Activated CD4-positive, CD25-positive, alpha-beta regulatory T cell treated with anti-CD3 and anti-CD28 coated beads, Interleukin-2, amount 50 U/mL, for 72 hours (primary cell): ENCODE data around the gene PAM.
"Not testable (repeated sequence)": the region's sequence is repeated elsewhere in the genome, so short reads cannot be mapped to it uniquely, and the experiment has no call there.

ENCODE experiments used
- DNase-seq: peaks from one replicate; pipeline ENCODE4 v3.0.0; 2021

The PAM gene

DNA sequence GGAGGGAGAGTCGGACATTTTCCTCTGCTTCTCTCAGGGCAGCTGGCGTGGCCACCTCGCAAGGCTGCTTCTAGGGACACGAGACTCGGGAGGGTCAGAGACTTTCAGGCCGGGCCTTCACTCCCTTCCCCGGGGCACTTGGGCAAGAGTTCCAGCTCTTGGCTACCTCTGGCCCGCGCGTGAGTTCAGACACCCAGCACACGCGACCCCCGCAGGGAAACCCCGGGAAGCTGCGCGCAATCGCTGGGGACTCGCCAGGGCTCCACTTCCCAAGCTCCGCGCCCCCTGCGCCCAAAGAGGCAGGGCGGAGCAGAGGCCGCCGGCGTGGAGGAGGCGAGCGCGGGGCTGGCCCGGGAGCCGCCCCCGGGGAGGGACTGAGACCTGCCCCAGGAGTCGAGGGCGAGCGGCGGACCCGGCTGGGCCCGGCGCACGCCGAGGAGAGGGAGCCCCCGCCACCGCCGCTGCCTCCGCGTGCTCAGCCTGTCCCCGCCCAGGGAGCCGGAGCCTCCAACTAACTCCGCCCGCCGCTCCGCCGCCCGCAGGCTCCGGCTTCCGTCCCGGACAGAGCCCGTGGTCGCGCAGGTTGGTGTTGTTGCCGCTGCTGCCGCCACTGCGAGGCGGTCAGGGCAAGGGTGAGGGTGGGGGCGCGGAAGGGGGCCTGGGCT is at the start of gene PAM:
Gene PAM (plus strand): TSS at position 539 of the 665 bp plus-strand sequence. CDS start 110,891 bp downstream, outside the sequence.
- DNase-seq = peak; percentile 78

- no peak for DNase-seq
Measured at GRCh38 chr5:102711525-102712385, 43.4 kb upstream of the PAM start.

GRCh38 chr5:102713278-102713677 is 41.8 kb upstream of the PAM start:
- no peak for DNase-seq

DNA sequence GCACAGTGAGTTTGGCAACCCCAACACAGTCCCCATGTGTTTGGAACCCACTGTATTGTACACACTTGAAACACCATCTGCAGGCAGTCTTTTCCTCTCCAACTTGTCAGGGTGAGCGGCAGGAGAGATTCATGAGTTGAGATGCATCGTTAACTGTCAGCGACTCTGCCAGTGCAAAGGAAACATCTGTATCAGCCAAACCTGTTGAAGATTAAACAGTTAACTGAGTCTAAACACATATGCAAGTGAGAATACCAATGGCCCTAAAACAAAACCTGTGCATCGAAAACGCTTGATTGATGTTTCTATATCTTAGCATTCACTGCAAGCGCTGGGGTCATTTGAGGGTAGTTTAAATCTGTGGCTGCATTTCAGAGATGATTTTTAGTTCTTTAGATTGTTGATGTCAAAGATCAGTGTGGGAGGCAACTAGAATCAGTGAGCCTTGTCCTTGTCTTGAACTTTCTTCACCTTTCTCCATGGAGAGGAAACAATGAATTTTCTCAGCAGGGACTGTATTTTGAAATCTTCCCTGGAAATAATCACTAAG is 41.3 kb upstream of the PAM start:
- no peak for DNase-seq

GRCh38 chr5:102715082-102715807 is 39.9 kb upstream of the PAM start:
- DNase-seq = no peak

DNA sequence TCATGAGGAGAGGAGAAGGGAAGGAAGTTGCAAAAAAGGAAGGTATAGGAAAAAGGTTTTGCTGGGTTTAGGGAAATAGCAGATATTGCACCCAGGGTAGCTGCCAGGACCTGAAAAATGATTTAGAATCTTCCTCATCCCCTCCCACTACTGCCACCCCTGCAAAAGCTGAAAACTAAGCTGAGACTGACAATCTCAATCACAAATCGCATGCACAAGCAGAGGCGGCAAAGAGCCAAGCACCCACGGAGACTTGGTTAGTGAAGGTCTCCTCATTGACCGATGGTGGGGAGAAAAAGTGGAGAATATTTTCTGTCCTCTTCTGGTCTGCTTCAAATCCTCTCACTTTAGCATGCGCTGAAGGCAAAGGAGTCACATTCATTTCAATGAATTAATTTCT is 39.1 kb upstream of the PAM start:
- DNase-seq = no peak

GRCh38 chr5:102718819-102719218 is 36.3 kb upstream of the PAM start:
- DNase-seq = no peak

GRCh38 chr5:102719886-102720285 is 35.2 kb upstream of the PAM start:
- no peak for DNase-seq

GRCh38 chr5:102720969-102721368 is 34.1 kb upstream of the PAM start:
- no peak for DNase-seq

- no peak for DNase-seq
Measured at GRCh38 chr5:102722931-102723330, 32.2 kb upstream of the PAM start.

DNA sequence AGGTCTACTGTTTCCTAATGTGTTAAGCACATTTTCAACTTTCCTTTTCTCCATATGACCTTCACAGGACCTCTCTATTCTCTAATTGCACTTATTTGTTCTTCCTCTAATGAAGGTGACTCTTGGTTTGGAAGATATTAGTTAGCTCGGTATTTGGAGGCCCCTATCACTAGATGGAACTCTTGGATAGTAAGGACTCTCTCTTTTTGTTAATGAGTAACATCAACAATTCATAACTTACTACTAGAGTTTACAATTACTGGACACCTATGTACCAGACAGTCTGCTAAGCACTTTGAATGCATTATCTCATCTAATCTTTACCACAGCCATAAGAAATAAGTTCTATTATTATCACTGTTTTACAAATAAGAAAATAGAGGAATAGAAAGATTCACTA is 23.4 kb upstream of the PAM start:
- no peak for DNase-seq

- DNase-seq = no peak
Measured at GRCh38 chr5:102733534-102733933, 21.6 kb upstream of the PAM start.

- DNase-seq = no peak
Measured at GRCh38 chr5:102737161-102737560, 17.9 kb upstream of the PAM start.

GRCh38 chr5:102737805-102738469 is 17.2 kb upstream of the PAM start:
- DNase-seq = no peak

DNA sequence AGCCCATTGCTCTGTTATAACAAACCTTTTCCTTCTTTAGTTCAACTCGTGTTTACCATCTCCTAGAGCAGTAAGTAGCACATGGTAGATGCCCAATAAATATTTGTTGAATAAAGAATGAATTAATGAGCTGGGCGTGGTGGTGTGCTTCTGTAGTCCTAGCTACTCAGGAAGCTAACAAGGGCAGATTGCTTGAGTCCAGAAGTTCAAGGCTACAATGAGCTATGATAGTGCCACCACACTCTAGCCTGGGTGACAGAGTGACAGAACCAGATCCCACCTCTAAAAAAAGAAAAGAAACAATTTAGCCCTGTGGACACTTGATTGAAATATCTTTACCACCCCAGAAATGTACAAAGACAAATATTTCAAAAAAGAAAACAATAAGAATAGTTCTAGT is 14.6 kb upstream of the PAM start:
- DNase-seq = no peak

GRCh38 chr5:102742215-102742614 is 12.9 kb upstream of the PAM start:
- no peak for DNase-seq

- DNase-seq = no peak
Measured at GRCh38 chr5:102743900-102744299, 11.2 kb upstream of the PAM start.

DNA sequence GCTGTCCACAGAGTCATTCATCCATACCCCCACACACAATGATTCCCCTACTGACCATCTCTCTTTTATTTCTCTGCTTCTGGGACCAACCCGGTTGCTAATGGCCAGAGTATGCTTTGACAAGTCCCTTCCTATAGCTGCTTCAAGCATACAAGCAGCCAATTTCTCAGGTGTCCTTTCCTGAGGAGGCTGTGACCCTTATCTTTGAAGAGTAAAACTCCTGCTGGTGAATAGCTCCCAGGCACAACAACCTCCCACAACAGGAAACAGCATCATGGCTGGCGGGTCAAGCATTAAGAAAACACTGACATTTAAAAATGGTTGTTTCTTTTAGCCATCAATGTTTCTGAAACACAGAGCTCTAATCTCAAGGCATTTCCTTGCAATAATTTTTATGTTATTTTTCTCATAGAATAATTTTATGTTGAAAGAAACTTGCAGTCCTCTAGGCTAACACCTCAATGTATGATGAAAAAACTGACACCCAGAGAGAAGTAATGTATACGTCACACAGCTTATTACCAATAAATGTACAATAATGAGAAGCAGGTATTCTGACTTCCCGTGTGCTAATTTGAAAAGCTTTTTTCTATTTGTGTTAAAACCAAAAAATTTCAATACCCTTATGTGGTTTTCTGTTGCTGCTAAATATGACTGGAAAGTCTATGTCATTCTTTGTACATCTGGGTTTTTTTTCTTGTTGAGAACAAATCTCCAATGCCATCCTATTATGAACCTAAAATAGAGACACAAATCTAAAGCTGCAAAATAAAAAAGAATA is 7.5 kb upstream of the PAM start:
- DNase-seq = no peak

DNA sequence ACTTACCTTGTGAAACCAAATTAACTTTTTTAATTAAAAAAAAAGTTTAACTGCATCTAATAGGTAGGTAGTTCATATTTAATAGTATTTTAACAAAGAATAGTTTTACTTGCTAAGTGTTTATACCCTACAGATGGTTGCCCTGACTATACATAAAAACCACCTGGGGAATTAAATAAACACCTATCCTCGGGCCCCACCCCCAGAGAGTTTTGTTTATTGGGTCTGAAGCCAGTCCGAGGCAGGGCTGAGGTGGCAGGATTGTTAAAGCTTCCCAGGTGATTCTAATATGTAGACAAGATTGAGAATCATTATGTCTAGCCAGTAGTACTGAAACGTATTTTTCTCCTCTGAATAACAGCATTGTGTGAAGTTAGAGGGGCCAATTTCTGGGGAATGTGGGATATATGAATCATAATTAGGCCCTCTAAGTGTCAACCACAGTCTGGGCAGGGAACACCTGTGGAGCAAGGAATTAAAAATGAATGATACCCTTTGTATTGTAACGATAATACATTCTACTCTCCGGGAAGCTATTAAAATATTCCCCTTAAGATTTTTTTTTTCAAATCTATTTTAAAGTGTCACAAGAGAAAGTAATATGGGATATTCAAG is 5.6 kb upstream of the PAM start:
- no peak for DNase-seq

DNA sequence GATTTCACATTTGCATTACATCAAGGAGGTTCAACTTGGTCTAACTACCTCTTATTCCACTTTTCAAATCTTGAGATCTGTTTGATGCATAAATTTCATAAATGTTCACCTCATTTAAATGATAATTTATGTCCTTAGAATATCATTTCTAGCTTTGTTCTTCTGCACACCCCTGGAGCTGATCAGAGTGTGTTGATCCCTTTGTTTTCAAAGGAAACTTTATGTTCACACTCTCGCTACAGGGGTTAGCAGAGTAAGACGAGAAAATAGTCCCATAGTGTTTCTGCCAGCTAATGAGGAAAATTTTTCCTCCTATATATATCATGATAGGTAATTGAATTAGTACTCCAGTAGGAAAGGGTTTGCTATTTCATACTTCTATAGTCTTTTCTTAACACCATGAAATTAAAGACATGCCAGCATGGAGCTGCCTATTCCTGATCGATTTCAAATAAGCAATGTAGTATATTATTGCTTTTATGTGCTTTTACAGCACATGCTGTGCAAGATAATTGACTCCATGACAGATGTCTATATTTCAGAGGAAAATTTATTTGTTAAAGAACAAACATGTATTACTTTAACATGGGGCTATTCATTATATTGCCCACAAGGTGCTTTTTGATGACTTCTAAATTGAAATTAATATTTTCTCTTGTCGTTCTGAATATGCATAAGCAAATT is 4.8 kb upstream of the PAM start:
- no peak for DNase-seq

DNA sequence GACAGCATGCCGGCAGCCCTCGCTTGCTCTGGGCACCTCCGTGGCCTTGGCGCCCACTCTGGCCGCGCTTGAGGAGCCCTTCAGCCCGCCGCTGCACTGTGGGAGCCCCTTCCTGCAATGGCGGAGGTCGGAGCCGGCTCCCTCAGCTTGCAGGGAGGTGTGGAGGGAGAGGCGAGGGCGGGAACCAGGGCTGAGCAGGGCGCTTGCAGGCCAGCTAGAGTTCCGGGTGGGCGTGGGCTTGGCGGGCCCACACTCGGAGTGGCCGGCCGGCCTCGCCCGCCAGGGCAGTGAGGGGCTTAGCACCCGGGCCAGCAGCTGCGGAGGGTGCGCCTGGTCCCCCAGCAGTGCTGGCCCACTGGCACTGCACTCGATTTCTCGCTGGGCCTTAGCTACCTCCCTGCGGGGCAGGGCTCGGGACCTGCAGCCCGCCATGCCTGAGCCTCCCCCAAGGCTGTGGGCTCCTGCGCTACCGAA is 3.2 kb upstream of the PAM start:
- not testable (repeated sequence) for DNase-seq
